Skeletal muscle cell (primary cell): ENCODE results near the gene BCLAF1.

Source experiments
- DNase-seq: peaks from one replicate; pipeline ENCODE4 v3.0.0-alpha.2; 2010; ENCODE audit warnings: low read depth
- H3K4me3 ChIP-seq: 2 replicates; pipeline ENCODE4 v1.5.1; 2011; ENCODE audit warnings: low read depth, mild to moderate bottlenecking, control low read depth, low read length, moderate library complexity

BCLAF1 gene, protein sequence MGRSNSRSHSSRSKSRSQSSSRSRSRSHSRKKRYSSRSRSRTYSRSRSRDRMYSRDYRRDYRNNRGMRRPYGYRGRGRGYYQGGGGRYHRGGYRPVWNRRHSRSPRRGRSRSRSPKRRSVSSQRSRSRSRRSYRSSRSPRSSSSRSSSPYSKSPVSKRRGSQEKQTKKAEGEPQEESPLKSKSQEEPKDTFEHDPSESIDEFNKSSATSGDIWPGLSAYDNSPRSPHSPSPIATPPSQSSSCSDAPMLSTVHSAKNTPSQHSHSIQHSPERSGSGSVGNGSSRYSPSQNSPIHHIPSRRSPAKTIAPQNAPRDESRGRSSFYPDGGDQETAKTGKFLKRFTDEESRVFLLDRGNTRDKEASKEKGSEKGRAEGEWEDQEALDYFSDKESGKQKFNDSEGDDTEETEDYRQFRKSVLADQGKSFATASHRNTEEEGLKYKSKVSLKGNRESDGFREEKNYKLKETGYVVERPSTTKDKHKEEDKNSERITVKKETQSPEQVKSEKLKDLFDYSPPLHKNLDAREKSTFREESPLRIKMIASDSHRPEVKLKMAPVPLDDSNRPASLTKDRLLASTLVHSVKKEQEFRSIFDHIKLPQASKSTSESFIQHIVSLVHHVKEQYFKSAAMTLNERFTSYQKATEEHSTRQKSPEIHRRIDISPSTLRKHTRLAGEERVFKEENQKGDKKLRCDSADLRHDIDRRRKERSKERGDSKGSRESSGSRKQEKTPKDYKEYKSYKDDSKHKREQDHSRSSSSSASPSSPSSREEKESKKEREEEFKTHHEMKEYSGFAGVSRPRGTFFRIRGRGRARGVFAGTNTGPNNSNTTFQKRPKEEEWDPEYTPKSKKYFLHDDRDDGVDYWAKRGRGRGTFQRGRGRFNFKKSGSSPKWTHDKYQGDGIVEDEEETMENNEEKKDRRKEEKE

DNA sequence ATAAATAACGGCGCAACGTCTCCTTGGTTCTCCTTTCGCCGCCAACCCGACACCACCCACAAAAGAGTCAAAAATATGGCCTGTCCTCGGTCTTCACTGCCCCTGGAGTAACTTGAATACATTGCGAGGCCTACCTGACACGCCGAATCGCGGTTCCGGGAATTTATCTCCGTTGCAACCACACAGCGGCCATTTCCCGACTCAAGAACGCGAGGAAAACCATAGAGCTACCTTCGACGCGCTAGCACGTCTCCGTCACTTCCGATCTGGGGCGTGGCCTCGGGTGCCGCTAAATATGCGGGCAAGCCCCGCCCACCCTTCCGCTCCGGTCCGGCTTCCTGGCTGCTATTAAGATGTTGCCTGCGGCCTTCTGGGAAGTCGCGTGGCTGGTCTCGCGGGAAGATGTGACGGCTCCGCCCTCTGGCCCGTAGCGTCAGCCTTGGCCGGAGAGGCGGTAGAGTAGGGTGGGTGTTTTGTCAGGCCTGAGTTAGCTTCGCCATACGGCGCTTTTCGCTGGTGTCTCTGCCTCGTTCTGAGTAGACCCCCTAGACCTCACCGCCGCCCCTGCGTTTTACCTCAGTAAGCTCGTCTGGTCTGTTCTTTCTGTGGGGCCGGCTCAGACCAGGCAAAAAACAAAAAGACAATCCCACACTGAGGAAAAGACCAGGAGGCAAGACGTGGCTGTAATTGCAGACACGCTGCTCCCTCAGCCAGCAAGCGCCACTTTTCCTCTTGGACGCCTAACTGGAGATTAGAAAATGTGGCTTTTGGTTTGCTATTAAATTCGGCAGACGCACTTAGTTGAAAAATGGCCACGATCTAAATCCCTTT lies at the start of gene BCLAF1:
TSS of gene BCLAF1 (minus strand) at position 268 of the 831 bp plus-strand sequence. CDS start 9,980 bp downstream, outside the sequence.
- H3K4me3 ChIP-seq, result peak within 1 kb of the TSS; percentile 93
- DNase-seq, result peak; percentile 98

DNA sequence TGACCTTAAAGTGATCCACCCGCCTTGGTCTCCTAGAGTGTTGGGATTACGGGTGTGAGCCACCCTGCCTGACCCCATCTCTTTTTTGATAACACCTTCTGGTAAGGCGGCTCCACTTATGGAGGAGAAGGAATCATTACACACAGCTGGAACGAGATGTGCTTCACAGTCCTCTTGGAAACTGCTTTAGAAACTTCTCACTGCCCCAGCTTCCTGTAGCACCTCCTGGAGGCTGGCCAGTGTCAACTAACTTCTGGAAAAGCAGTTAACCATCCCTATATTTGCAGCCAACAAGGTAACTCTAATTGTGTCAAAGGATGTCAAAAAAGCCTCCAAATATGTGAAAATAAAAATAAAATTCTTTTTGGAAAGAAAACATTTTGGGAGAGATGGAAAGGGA lies 48.8 kb upstream of the BCLAF1 start:
- no peak overlapping the region for H3K4me3 ChIP-seq
- no peak for DNase-seq

DNA sequence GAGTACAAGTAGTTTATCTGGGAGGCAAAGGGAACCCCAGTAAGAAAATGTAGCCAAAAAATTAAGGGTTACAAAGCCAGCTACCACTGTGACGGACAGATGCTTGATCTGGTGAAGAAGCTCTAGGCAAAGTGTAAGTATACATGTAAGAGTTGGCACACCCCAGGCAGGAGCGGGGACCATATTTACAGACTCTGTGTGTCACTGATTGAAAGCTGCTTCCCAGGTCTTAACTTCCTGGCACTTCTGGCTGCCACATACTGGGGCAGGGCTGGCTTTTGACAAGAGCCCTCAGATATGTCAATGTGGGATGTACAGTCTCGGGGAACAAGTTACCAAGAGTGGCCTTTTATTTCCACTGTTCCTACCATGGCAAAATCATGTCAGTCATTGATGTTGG lies 48.0 kb upstream of the BCLAF1 start:
- H3K4me3 ChIP-seq, result no peak overlapping the region
- DNase-seq, result no peak

DNA sequence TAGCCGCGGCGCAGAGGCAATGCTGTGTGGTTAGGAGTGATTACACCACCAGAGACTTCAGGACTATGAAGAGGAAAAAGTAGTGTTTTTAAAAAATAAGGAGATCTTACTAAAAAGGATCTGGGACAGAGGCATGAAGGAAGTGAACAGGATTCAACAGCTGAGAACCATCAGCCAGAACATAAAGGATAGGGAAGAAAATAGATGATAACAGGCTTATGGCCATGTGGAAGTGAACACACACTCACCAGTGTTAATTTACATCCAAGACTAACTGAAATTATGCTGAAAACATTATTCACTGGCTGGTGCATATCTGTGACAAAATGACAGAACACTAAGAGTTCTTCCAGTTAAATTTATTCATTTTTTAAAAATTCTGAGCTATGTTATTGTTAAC lies 47.5 kb upstream of the BCLAF1 start:
- no peak for DNase-seq
- H3K4me3 ChIP-seq, result no peak overlapping the region

DNA sequence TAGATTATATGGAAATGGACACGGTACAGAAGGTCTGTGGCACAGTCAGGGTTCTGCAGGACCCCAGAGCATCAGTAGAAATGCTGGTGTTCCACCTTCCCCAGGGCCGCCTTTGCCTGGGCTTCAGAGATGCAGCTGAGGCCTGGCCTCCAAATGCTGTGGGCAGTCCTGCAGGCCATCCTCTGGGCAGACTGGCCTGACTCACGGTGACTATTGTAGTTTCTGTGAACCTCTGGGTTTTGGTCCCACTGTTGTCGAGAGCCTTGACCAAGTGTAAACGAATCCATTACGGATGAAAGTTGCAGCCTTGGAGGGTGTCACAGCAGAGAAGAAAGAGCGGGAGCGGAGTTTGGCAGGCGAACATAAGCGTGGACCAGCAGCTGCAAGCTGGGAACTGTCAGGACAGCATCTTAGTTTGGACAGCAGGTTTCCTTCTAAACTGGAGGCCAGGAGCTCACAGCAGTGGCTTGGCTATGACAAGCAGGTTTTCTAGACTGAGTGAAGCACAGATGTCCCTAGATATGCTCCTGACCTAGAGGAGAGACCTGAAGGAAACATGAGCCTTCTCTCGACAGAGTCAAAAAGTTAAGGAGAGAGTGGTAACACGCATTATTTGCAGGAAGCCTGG lies 46.2 kb upstream of the BCLAF1 start:
- DNase-seq, result no peak
- no peak overlapping the region for H3K4me3 ChIP-seq

DNA sequence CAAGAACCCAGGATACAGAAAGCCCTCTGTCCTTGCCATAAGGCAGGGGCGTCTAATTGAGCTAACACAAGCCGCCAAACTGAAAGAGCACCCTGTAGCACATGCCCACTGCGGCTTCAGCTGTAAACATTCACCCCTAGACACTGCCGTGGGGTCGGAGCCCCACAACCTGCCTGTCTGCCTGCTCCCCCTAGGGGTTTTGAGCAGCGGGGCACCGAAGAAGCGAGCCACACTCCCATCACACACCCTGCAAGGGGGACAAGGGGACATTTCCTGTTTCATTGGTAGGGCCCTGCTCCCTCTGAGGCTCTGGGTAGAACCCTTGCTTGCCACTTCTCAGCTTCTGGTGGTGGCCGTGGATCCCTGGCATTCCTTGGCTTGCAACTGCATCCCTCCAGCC lies 45.2 kb upstream of the BCLAF1 start:
- no peak for DNase-seq
- H3K4me3 ChIP-seq, result no peak overlapping the region

DNA sequence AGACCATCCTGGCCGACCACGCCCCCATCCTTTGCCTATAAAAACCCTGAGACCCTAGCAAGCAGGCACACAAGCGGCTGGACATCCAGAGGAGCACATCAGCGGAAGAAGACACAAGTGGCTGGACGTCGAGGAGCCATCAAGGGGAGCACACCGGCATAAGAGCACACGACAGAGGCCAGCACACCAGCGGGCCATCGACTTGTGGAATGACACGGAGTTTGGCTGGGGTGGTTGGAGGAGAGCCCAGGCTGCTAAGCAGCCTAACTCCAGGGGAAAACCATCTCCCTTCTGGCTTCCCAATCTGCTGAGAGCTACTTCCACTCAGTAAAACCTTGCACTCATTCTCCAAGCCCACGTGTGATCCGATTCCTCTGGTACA lies 44.8 kb upstream of the BCLAF1 start:
- no peak overlapping the region for H3K4me3 ChIP-seq
- DNase-seq, result no peak

DNA sequence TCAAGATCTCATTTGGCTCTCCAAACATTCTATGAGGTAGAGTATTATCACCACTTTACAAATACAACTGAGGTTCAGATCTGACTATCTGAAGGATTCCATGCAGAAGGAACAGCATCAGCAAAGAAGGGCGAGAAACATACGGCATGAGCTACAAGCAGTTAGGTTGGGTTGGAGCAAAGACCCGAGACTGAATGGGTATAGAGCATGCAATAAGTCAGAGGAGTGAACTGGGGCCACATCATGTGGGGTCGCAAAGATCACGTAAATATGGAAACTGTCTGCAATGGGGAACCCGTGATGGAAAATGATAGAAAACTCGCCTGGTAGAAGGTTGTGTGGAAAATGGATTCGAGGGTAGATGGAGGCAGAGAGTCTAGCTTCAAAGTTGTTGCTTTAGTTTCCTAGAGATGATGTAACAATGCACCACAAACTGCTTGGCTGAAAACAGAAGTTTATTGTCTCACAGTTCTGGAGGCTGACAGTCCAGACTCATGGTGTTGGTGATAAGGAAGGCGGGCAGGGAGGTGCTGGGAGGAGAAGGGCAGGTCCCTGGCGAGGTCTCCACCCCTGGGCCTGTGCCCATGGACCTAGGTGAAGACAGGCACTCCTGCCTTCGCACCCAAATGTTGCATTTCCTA lies 44.3 kb upstream of the BCLAF1 start:
- no peak for DNase-seq
- H3K4me3 ChIP-seq, result no peak overlapping the region

DNA sequence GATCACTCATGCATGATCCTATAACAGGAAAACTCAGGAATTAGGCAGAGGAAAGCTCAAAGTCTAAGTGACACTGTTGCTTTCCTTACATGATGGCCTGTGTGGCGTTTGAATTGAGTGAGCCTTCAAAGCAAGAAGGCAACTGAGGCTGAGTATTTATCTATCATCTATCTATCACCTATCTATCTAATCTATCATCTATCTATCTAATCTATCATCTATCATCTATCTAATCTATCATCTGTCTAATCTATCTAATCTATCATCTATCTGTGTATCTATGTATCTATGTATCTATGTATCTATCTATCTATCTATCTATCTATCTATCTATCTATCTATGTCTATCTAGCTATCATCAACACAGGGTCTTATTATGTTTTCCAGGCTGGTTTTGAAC lies 41.8 kb upstream of the BCLAF1 start:
- H3K4me3 ChIP-seq, result no peak overlapping the region
- DNase-seq, result no peak

DNA sequence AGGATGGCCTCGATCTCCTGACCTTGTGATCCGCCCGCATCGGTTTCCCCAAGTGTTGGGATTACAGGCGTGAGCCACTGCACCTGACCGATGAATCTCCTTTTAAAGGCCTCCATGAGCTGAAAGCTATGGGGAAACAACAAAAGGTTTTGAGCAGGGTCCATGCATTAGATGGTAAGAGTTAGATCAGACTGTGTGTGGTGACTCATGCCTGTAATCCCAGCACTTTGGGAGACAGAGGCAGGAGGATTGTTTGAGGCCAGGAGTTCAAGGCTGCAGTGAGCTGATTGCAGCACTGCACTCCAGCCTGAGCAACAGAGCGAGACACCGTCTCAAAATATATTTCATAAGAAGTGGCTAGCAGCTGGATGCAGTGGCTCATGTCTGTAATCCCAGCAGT lies 41.0 kb upstream of the BCLAF1 start:
- no peak for DNase-seq
- H3K4me3 ChIP-seq, result no peak overlapping the region

DNA sequence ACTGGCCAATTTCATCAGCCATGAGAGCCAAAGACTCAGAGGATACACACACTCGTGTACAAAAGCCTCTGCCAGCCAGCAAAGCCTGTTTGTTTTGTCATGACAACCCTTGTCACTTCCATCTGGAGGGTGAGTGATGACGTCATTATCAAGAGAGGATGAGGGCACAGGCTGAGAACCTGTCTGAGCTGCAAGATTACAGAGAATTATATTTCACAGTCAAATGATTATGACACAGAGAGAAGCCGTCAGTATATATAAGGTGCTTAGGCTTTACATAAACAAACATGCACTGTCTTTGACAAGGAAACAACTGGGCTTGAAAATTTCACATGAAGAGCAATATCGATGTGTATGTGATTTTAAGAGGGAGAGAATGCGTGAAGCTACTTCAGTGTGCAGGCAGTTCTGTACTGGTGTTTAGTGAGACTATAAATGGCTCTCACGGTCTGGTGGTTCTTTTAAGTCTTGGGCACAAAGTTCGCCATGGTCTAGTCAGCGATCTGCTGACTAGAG lies 36.5 kb upstream of the BCLAF1 start:
- no peak for DNase-seq
- no peak overlapping the region for H3K4me3 ChIP-seq

DNA sequence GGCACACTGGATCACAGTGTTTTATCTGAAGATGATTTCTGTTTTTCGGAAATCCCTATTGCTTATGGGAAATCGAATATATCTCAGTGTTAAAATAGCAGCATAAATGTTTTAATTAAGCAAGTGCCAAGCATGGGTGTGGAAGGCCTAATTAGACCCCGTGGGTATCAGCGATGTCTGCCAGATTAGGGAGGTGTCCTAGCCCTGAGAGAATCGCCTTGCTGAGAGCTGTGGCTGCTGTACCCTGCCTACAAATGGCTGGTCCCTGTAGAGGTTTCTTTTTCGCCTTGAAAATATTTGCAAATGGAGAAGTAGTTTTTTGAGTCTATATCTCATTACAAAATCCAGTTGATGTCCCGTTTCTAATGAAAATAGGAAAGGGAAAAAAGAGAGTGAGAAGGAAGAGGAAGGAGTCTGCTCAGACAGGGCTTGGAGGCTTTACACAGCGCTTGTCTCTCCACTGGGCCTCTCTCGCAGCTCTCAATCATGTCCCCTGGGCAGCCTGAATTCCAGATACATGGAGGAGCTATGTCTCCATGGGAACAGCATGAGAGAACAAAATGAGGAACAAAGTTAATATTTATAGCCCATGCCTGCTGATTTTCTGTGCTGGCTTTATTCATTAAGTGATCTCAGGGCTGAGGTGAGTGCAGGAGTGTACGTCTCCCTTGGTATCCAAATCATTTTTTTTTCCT lies 35.2 kb upstream of the BCLAF1 start:
- no peak for DNase-seq
- H3K4me3 ChIP-seq, result no peak overlapping the region

DNA sequence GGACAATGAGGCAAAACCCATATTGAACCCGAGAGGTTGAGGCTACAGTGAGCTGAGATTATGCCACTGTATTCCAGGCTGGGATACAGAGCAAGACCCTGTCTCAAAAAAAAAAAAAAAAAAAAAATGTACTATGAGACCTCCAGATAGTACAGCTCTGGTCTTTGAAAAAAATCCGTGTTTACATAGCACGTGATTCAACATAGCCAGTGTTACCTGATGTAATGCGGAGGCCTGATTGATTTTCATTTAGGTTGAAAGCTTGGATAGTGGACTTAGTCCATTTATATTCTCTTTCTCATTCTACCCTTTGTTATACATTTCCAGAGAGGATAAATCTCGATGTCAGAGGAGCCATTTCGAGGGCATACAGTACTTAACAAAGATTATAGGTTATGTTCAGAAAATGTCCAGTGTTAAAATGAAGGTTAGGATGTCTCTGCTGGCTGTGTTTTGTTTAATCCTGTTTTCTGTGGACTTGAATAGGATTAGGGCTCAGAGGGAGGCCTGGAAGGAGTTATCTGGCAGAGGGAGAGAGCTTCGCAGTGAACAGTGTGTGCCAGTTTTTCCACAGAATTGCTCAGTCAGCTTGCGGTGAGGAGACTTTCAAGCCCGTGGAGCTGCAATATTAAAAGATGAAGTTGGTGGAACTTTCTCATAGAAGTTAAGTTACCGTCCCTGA lies 33.9 kb upstream of the BCLAF1 start:
- DNase-seq, result no peak
- H3K4me3 ChIP-seq, result no peak overlapping the region

DNA sequence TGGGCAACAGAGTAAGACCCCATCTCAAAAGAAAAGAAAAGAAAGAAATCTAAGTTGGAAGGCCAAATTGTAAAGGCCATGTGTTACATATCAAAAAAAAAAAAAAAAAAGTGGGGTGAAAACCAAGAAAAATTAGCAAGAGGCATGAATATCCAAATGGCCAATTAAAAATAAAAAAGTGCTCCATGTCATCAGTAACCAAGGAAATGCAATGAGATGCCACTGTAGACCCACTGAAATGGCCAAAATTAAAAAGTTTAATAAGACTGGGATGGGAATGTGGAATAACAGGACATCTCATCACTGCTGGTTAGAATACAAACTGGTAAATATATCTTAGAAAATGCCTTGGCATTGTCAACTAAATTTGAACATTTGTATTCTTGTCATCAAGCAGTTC lies 30.1 kb upstream of the BCLAF1 start:
- H3K4me3 ChIP-seq, result no peak overlapping the region
- no peak for DNase-seq

DNA sequence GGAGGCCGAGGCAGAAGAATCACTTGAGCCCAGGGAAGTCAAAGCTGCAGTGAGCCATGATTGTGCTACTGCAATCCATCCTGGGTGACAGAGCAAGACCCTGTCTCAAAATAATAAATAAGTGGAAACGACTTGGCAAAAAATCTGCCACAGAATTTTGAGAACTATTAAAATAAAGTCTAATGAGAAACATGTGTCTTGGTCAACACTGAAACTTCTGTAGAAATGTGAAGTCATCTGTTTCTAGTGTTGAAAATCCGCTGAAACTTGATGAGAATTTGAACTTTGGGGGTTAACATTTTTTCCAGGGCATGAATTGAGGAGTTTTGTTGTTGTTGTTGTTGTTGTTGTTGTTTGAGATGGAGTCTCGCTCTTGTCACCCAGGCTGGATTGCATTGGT lies 29.0 kb upstream of the BCLAF1 start:
- DNase-seq, result no peak
- no peak overlapping the region for H3K4me3 ChIP-seq

DNA sequence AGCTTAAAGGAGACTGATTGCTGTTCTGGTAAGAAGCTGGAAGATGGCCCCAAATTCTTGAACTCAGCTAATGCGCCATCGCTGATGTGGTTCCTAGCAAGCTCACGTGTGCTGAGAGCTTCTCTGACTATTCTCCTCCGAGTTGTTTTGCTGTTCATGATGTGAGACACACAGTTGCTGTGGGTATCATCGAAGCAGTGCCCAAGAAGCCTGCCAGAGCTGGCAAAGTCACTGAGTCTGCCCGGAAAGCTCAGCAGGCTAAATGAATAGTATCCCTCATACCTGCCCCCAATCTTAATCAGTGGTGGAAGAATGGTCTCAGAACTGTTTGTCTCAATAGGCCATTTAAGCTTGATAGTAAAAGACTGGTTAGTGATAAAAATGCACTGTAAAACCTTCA lies 28.3 kb upstream of the BCLAF1 start:
- H3K4me3 ChIP-seq, result no peak overlapping the region
- no peak for DNase-seq

DNA sequence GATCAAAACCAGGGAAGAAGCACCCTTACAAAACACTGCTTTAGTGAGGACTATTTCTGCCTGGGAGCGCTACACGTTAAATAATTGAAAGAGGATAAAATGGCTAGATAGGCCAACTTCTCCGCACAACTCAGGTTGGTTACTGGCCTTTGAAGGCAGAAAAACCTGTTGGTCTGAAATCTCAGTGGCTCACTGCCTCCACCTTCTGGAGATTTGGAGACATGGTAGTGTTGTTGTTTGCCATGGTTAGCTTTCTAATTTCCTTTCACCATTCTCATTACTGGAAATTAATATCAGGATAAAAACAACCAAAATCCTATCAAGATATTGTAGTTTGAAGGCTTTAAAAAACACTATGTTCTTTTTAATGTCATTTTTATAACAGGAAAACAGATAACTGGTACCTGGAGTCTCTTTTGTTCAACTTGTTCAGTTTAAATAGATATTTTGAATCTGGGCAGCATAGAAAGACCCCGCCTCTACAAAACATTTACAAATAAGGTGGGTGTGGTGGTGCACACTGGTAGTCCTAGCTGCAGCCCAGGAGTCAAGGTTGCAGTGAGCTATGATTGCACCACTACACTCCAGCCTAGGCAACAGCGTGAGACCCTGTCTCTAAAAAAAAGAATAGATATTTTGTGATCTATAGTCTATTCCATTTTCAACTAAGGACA lies 27.5 kb upstream of the BCLAF1 start:
- no peak overlapping the region for H3K4me3 ChIP-seq
- DNase-seq, result peak; percentile 17
